Measurements from ENCODE around the gene PLEKHD1. TPM values are rescaled to one million over a fixed set of nuclear protein-coding genes. Genes with fewer than 3 reads are reported as not detected.
"Not testable (repeated sequence)": the region's sequence is repeated elsewhere in the genome, so short reads cannot be mapped to it uniquely, and the experiment has no call there.

The PLEKHD1 gene
- total RNA-seq, 1 donor from 2014 or later = 0.19 TPM

GRCh38 chr14:69481815-69482568 is 2.5 kb upstream of the PLEKHD1 start:
- no peak for DNase-seq (ENCODE audit: low spot score)

DNA sequence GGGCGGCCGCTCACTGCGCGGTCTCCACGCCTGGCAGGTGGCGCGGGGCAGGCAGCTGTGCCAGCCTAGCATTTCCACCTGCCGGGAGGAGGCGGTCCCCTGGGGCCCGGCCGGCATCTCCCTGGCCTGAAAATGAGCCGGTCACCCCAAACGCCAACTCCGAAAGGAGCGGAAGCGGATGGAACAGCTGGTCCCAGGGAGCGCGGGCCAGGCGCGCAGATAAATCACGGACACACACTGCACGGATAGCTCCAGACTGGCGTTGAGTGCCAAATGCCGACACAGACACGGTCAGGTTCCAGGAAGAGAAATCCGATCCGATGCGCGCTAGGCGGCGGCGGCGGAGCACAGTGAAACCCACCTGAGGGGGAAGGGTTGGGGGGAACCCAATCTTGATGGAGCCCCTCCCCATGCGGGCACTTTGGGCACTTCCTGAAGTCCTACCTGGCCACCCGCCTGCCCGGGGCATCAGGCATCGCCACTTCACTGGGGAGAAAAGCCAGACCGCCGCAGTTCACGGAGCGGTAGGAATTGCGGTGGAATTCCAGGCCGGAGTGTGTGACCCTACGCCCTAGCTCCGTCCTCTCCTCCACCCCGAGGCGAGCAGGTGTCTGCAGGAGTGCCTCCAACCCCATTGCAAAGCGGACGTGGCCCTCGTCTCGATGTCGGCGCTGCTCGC is 624 bp upstream of the PLEKHD1 start:
- DNase-seq (ENCODE audit: low spot score) = no peak

DNA sequence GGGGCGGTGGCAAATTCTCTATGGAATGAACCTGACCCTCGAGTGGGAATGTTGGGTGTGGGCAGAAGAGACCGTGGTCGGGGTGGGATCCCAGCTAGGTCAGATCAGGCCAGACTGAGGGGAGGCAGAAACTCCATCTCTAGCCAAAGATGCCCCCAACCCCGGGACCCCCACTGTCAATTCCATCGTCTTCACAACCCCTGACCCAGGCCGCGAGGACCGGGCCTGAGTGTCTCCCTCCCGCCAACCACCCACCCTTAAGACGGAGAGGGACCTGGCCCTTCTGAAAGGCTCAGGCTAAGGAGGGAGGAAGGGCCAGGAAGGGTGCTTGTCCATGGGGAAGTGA is 760 bp downstream of the PLEKHD1 start:
- DNase-seq (ENCODE audit: low spot score) = no peak

DNA sequence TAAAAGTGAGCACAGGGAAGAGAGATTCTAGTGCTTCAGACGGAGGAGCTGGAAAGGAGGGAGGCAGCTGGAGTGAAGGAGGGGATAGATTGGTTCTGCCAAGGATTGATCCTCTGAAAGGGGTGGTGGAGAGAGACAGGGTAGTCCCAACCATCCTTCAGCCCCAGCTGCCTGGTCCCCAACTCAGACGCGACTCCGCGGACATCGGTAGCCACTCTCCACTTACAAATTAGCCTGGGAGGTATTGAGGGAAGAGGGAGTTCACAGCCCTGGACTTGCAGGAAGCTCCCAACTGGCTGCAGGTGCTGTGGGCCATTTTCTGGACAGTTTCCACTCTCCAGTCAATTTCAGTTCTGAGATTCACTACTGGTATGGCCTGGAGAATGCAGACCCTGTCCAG is 1.2 kb downstream of the PLEKHD1 start:
- no peak for DNase-seq (ENCODE audit: low spot score)

DNA sequence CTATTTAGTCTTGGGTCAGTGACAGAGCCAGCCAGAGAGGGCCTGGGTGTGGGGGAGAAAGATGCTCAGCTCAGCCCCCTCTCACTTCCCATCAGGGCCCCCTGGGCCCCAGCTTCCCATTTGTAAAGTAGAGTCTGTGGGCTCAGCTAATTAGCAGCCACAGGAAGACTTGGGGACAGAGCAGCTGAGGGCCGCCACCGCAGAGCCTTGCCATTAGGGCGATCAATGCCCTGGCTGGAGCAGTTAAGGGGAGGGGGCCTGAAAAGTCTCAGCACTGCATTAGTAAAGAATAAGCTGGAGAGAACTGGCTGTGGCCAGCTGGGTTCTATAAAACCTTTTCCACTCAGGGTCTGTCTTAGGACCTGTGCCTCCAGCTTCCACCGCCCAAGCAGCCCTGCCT is 2.7 kb downstream of the PLEKHD1 start:
- no peak for DNase-seq (ENCODE audit: low spot score)

- no peak for DNase-seq (ENCODE audit: low spot score)
Measured at GRCh38 chr14:69487771-69488170, 3.2 kb downstream of the PLEKHD1 start.

DNA sequence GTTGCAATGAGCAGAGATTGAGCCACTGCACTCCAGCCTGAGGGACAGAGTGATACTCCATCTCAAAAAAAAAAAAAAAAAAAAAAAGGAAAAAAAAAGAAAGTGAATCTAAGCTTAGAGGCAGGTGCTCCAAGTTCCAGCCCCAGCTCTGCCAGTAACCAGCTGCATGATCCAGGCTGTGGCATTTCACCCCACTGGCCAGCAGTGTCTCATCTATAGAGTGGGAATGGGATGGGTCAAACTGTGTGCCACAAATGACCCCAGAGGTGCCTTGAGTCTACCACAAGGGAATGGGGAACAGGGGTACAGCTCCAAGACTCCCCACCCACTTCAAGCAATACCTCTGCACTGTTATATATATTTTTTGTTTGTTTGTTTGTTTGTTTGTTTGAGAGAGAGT is 5.0 kb downstream of the PLEKHD1 start:
- no peak for DNase-seq (ENCODE audit: low spot score)

- DNase-seq (ENCODE audit: low spot score) = no peak
Measured at GRCh38 chr14:69490219-69490918, 5.8 kb downstream of the PLEKHD1 start.

DNA sequence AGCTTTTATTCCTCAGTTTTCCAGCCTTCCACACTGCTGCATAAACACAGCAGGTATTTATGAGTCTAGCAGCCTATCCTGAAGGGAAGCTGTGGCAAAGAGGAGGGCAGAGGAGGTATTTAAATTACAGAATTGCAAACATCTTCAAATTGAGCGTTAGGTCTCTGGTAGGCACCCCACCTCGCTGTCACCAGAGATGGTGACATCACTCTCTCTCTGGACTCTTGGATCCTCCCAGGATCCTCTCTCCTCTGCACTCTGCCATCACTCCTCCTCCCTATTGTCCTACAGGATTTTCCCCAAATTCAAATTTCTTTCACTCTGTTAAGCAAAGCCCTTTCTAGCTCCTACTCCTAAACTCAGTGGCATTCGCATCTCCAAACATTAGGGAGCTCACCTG is 6.7 kb downstream of the PLEKHD1 start:
- no peak for DNase-seq (ENCODE audit: low spot score)

DNA sequence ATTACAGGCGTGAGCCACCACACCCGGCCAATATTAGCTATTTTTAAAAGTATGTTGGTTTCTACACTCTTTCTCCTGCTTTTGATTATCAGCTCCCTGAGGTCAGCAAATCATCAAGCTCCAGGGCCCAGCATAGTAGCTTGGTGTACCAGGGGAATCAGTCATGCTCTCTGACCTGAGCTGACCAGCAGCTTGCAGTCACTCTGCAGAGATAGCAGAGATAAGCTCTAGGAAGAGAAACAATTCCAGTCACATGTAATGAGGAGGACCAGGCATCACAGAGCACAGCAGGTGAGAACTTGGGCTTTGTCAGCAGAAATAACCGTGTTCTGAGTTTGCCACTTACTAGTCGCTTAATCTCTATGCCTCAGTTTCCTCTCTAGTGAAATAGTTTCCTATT is 8.5 kb downstream of the PLEKHD1 start:
- no peak for DNase-seq (ENCODE audit: low spot score)

- no peak for DNase-seq (ENCODE audit: low spot score)
Measured at GRCh38 chr14:69493791-69494190, 9.3 kb downstream of the PLEKHD1 start.

DNA sequence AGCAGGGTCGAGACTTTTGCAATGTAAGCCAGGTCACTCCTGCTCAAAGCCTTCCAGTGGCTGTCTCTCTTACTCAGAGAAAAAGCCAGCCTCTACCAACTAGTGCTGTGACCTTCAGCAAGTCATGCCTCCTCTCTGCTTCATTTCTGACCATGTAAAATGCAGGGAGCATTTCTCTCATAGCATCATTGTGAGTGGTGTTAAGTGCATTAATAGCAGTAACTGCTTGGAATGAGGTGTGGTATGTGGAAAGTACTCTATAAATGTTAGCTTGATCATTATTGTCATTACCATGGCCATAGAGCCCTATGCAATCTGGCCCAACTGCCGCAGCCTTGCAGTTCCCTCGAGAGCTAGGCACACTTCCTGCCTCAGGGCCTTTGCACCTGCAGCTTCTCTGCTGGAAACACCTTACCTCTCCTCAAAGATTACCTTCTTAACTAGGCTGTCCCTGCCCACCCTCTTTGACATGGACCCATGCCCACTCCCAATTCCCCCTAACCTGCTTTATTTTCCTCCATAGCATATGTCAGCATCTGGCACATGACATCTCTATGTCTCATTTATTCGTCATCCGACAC is 10.9 kb downstream of the PLEKHD1 start:
- DNase-seq (ENCODE audit: low spot score) = no peak

DNA sequence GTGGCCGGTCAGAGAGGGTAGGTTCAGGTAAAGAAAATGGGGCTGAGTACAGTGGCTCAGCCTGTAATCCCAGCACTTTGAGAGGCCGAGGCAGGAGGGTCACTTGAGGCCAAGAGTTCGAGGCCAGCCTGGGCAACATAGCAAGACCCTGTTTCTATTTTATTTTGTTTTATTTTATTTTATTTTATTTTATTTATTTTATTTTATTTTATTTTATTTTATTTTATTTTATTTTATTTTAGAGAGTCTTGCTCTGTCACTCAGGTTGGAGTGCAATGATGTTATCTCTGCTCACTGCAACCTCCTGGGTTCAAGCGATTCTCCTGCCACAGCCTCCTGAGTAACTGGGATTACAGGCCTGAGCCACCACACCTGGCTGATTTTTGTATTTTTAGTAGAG is 13.3 kb downstream of the PLEKHD1 start:
- DNase-seq (ENCODE audit: low spot score) = not testable (repeated sequence)

DNA sequence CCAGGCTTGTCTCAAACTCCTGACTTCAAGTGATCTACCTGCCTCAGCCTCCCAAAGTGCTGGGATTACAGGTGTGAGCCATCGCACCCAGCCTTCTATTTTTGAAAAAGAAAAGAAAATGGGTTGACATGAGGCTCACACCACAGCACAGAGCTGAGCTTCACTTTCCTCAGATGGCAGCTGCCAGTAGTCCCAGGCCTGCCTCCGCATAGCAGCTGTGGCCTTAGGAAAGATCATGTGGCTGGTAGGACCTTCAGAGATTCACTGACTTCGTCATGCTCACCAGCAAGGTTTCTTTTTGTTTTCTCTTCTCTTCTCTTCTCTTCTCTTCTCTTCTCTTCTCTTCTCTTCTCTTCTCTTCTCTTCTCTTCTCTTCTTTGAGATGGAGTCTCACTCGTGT is 13.8 kb downstream of the PLEKHD1 start:
- DNase-seq (ENCODE audit: low spot score) = not testable (repeated sequence)

- DNase-seq (ENCODE audit: low spot score) = no peak
Measured at GRCh38 chr14:69499436-69499835, 14.9 kb downstream of the PLEKHD1 start.

DNA sequence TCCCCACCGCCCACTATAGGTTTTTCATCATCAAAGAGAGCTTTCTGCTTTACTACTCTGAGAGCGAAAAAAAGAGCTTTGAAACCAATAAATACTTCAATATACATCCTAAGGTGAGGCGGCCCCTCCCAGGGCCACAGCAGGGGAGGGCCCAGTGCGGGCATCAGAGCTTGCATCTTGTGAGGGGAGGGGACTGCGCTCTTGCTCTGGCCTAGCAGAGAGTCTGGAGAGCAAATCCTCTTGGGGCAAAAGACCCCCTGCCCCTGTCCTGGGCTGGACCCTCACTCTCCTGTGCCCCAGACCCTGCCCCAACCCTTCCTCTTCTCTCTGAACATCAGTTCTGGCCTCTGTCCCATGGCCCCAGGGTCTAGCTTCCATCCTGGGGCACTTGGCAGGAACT is 15.6 kb downstream of the PLEKHD1 start:
- no peak for DNase-seq (ENCODE audit: low spot score)

DNA sequence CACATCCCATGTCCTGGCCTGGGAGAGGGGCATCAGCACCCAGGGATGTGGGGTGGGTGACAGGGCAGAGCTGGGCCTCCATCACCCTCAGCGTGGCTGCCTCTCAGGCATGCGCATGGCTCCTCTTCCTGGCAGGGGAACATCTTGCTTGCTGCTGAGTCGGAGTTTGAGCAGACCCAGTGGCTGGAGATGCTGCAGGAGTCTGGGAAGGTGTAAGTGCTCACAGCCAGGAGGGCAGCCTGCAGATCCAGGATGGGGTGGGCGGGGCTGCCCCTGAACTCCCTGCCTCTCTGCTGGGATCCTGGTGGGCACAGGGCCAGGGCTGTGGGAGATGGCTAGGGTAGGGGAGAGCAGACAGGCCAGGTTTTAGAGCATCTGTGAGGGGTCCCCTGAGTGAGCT is 16.2 kb downstream of the PLEKHD1 start:
- DNase-seq (ENCODE audit: low spot score) = no peak

- no peak for DNase-seq (ENCODE audit: low spot score)
Measured at GRCh38 chr14:69501423-69501838, 16.9 kb downstream of the PLEKHD1 start.

- DNase-seq (ENCODE audit: low spot score) = no peak
Measured at GRCh38 chr14:69504775-69505174, 20.2 kb downstream of the PLEKHD1 start.

DNA sequence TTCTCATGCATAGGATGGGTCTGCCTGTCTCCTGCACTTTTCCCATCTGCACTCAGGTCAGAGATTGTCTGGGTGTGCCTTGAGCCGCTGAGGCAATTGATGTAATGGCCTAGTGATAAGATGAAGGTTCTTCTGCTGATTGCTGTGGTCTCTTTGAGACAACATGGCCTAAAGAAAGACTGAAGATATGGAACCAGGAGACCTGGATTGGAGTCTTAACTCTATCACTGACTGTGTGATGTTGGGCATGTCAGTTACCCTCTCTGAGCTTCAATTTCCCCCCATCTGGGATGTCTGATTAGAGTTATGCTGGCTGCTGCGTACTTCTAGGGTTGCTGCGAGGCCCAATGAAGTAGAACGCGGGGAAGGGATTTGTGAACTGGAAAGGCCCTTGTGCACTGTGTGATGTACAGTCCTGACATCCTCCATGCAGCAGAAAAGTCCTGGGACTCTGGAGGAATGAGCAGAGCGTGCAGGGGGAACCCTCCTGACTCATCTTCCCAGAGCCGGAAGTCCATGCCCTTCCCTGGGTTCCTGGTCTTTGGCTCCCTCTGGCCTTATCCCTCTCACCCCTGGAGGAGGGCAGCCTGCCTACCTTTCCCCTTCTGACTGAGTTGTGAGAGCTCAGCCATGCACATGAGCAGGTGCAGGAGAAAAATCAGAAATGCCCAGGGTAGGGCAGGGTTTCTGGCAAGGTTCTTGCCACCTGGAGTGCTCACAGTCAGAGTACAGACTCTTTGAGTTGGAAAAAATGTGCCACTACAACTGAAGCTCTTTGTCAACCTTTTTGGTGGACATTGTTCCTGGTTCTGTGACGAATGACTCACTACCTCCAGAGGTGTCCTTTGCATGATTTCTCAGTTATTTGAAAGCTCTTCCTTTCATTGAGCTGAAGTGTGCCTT is 21.1 kb downstream of the PLEKHD1 start:
- no peak for DNase-seq (ENCODE audit: low spot score)

DNA sequence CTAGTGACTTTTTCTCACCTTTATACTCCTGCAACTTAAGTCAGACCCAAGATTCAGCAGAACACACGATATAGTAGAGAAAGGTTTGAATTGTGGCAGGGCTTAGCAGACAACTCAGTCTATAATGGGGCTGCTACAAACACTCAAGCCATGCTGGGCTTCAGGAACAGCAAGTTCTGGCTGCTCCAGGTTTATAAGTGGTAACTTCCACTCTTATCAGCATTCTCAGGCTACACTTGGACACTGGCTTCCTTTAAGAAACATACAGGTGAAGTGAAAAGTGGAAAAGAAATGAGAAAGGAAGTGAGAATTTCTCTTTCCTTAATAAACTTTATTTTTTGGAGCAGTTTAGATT is 21.7 kb downstream of the PLEKHD1 start:
- no peak for DNase-seq (ENCODE audit: low spot score)

Data from mesenteric fat pad (tissue), 1 donor.